Muscle of leg (tissue), 11 donors: ENCODE data around the gene CD164L2. TPM values are rescaled to one million over a fixed set of nuclear protein-coding genes. Genes with fewer than 3 reads are reported as not detected.

ENCODE experiments used
- DNase-seq: peaks from one replicate; pipeline ENCODE4 v3.0.0; 2013
- H3K27ac ChIP-seq: one replicate; pipeline ENCODE4 v1.5.1; 2013; ENCODE audit warnings: mild to moderate bottlenecking, low read length, control low read depth
- H3K27me3 ChIP-seq: one replicate; pipeline ENCODE4 v1.6.1; 2013; ENCODE audit warnings: low read length; ENCODE audit not compliant: control insufficient read depth, insufficient read depth
- H3K36me3 ChIP-seq: one replicate; pipeline ENCODE4 v1.6.1; 2013; ENCODE audit warnings: low read length; ENCODE audit not compliant: control insufficient read depth, insufficient read depth
- H3K4me1 ChIP-seq: one replicate; pipeline ENCODE4 v1.6.1; 2013; ENCODE audit warnings: low read length; ENCODE audit not compliant: control insufficient read depth, insufficient read depth
- H3K4me3 ChIP-seq: one replicate; pipeline ENCODE4 v1.5.1; 2013; ENCODE audit warnings: low read length, control low read depth
- H3K9me3 ChIP-seq: replicated peaks from 2 replicates; pipeline ENCODE4 v1.6.1; 2013; ENCODE audit warnings: low read depth, low read length; ENCODE audit not compliant: control insufficient read depth
- WGBS: methylation state at CpG from one replicate; pipeline ENCODE4 v1.1.5; 2013; ENCODE audit warnings: missing lambda C conversion rate; ENCODE audit not compliant: insufficient coverage; 5-methylcytosine and 5-hydroxymethylcytosine counted together
- polyA plus RNA-seq, 8 donors: library from polyadenylated mRNA; unstranded; fragments of 120-200 nt; gene quantifications; one replicate each; pipeline versions ENCODE4 v1.2.1 to v1.2.3, GENCODE V29; 2013; ENCODE audit warnings: inconsistent platforms in 1 of 8, low replicate concordance in 1 of 8; ENCODE audit not compliant: insufficient read length in 8 of 8, insufficient read depth in 1 of 8
- total RNA-seq: library from RNA; stranded (reverse); fragments of 120-200 nt; gene quantifications from one replicate; pipeline ENCODE4 v1.2.4, GENCODE V29; 2013

The CD164L2 gene
- total and polyA plus RNA-seq, 9 donors = 0.48 TPM; not detected in 8

- peaks cover 37% of the 10 kb centered on the region for H3K27me3 ChIP-seq
- peaks cover 21% of the 10 kb centered on the region for H3K4me1 ChIP-seq
- H3K9me3 ChIP-seq = no peaks in the 10 kb centered on the region
- no peak for DNase-seq
- H3K36me3 ChIP-seq = no peaks in the 10 kb centered on the region
- H3K4me3 ChIP-seq = no peak overlapping the region
- no peak overlapping the region for H3K27ac ChIP-seq
- 72% methylated on average over 5 of the region's 14 CpGs for WGBS
Measured at GRCh38 chr1:27346991-27347624, 36.0 kb downstream of the CD164L2 start.

DNA sequence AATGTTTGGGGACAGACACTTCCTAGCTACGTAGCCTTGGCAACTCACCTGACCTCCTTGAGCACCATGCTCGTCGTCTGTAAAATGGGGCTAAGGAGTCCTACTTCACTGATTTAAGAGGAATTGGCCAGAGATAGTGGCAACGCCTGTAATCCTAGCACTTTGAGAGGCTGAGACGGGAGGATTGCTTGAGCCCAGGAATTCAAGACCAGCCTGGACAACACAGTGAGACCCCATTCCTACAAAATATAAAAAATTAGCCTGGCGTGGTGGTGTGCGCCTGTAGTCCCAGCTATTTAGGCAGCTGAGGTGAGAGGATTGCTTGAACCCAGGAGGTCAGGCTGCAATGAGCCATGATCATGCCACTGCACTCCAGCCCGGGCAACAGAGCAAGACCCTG lies 36.8 kb downstream of the CD164L2 start:
- no peaks in the 10 kb centered on the region for H3K36me3 ChIP-seq
- H3K9me3 ChIP-seq = no peaks in the 10 kb centered on the region
- H3K4me1 ChIP-seq = peaks cover 26% of the 10 kb centered on the region
- no peak overlapping the region for H3K27ac ChIP-seq
- peaks cover 33% of the 10 kb centered on the region for H3K27me3 ChIP-seq
- WGBS = 86% methylated on average over 3 of the region's 8 CpGs
- no peak overlapping the region for H3K4me3 ChIP-seq
- no peak for DNase-seq

- no peak for DNase-seq
- WGBS = 89% methylated on average over 12 of the region's 12 CpGs
- Histone ChIP-seq H3K9me3 (no peaks in the 10 kb centered on the region), H3K27me3 (peaks cover 22% of the 10 kb centered on the region), H3K4me3 (no peak overlapping the region), H3K36me3 (no peaks in the 10 kb centered on the region), H3K27ac (no peak overlapping the region), H3K4me1 (peaks cover 15% of the 10 kb centered on the region)
Measured at GRCh38 chr1:27345272-27345671, 37.9 kb downstream of the CD164L2 start.

GRCh38 chr1:27343639-27344025 lies 39.5 kb downstream of the CD164L2 start:
- peaks cover 7% of the 10 kb centered on the region for H3K27me3 ChIP-seq
- H3K36me3 ChIP-seq = no peaks in the 10 kb centered on the region
- WGBS = no CpG with 5 or more reads among the region's 5 CpGs
- no peak for DNase-seq
- H3K4me1 ChIP-seq = peaks cover 6% of the 10 kb centered on the region
- no peak overlapping the region for H3K27ac ChIP-seq
- no peaks in the 10 kb centered on the region for H3K9me3 ChIP-seq
- H3K4me3 ChIP-seq = no peak overlapping the region

- Histone ChIP-seq H3K4me1 (peaks cover 6% of the 10 kb centered on the region), H3K36me3 (no peaks in the 10 kb centered on the region), H3K9me3 (no peaks in the 10 kb centered on the region), H3K4me3 (no peak overlapping the region), H3K27ac (no peak overlapping the region), H3K27me3 (peaks cover 5% of the 10 kb centered on the region)
- WGBS = 46% methylated on average over 26 of the region's 31 CpGs
- no peak for DNase-seq
Measured at GRCh38 chr1:27342778-27343638, 40.1 kb downstream of the CD164L2 start.

DNA sequence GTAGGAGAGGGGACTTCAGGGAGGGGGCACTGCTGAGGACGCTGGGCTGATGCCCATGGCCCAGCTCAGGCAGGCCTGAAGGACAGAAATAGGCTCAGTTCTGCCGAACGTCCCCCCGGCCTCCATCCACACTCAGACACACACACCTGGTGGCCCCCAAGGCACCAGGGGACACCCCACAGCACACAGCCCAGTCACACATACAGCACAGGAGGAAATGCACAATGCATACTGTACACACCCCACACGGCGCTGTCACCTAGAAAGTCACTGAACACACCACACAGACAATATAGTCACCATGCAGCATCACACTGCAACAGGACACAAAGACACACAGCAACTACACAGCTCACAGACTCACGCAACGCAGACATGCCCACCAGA lies 40.7 kb downstream of the CD164L2 start:
- Histone ChIP-seq H3K27ac (no peak overlapping the region), H3K4me1 (peaks cover 6% of the 10 kb centered on the region), H3K4me3 (no peak overlapping the region), H3K9me3 (no peaks in the 10 kb centered on the region), H3K27me3 (peaks cover 3% of the 10 kb centered on the region), H3K36me3 (no peaks in the 10 kb centered on the region)
- DNase-seq = no peak
- 62% methylated on average over 8 of the region's 8 CpGs for WGBS

GRCh38 chr1:27341525-27342252 lies 41.4 kb downstream of the CD164L2 start, which contains the start of gene SYTL1:
TSS of gene SYTL1 (plus strand) at chr1:27342022. CDS start at chr1:27345335, 3,313 bp downstream.
- H3K27me3 ChIP-seq = peaks cover 3% of the 10 kb centered on the region
- H3K4me1 ChIP-seq = peaks cover 6% of the 10 kb centered on the region
- H3K4me3 ChIP-seq = no peak within 1 kb of the TSS
- H3K36me3 ChIP-seq = peaks cover 5% of the 10 kb centered on the region
- no peak for DNase-seq
- no peaks in the 10 kb centered on the region for H3K9me3 ChIP-seq
- H3K27ac ChIP-seq = no peak within 1 kb of the TSS
- 11% methylated on average over 10 of the region's 22 CpGs for WGBS

- 42% methylated on average over 5 of the region's 5 CpGs for WGBS
- no peak overlapping the region for H3K4me3 ChIP-seq
Measured at GRCh38 chr1:27339213-27339612, 43.9 kb downstream of the CD164L2 start.

GRCh38 chr1:27338751-27339150 lies 44.4 kb downstream of the CD164L2 start:
- Histone ChIP-seq H3K36me3 (peaks cover 34% of the 10 kb centered on the region), H3K4me3 (no peak overlapping the region), H3K27me3 (no peaks in the 10 kb centered on the region), H3K9me3 (no peaks in the 10 kb centered on the region), H3K4me1 (peaks cover 6% of the 10 kb centered on the region), H3K27ac (no peak overlapping the region)
- 89% methylated on average over 3 of the region's 6 CpGs for WGBS
- no peak for DNase-seq

More at GRCh38 chr1:27339213-27339612, 43.9 kb downstream of the CD164L2 start:
- Histone ChIP-seq H3K27me3 (no peaks in the 10 kb centered on the region), H3K9me3 (no peaks in the 10 kb centered on the region), H3K4me1 (peaks cover 6% of the 10 kb centered on the region), H3K36me3 (peaks cover 29% of the 10 kb centered on the region), H3K27ac (no peak overlapping the region)
- no peak for DNase-seq

- Histone ChIP-seq H3K4me3 (no peak overlapping the region), H3K27me3 (no peaks in the 10 kb centered on the region), H3K4me1 (peaks cover 3% of the 10 kb centered on the region), H3K36me3 (peaks cover 53% of the 10 kb centered on the region), H3K9me3 (no peaks in the 10 kb centered on the region), H3K27ac (no peak overlapping the region)
- 96% methylated on average over 5 of the region's 5 CpGs for WGBS
- DNase-seq = no peak
Measured at GRCh38 chr1:27336756-27337155, 46.4 kb downstream of the CD164L2 start.
